Heart right ventricle (tissue), 16 donors: ENCODE results near the gene PRELP. TPM values are rescaled to one million over a fixed set of nuclear protein-coding genes. Genes with fewer than 3 reads are reported as not detected.

Experiments
- ATAC-seq, 8 donors: fragments of 200-7000 bp; cut with Tn5 transposase; one replicate each; pipeline ENCODE4 v1.9.1; 2020; ENCODE audit warnings: mild to moderate bottlenecking in 8 of 8, moderate library complexity in 8 of 8, moderate number of reproducible peaks in 1 of 8
- DNase-seq, 2 donors: peaks; one replicate each; pipeline ENCODE4 v3.0.0-alpha.2; 2020
- H3K27ac ChIP-seq, 10 donors: fragments of 200-600 bp; sonication (generic) in 2 of 10; one replicate each; pipeline versions ENCODE4 v1.5.0 to v1.8.0; 2020 to 2022; ENCODE audit warnings: mild to moderate bottlenecking in 3 of 10
- H3K27me3 ChIP-seq, 7 donors: fragments of 200-600 bp; one replicate each; pipeline ENCODE4 v1.8.0; 2021 to 2022; ENCODE audit warnings: mild to moderate bottlenecking in 2 of 7
- H3K36me3 ChIP-seq, 9 donors: fragments of 200-600 bp; sonication (generic) in 1 of 9; one replicate each; pipeline versions ENCODE4 v1.5.0 to v1.8.0; 2020 to 2022; ENCODE audit warnings: mild to moderate bottlenecking in 2 of 9
- H3K4me1 ChIP-seq, 9 donors: fragments of 200-600 bp; sonication (generic) in 1 of 9; one replicate each; pipeline versions ENCODE4 v1.5.0 to v1.8.0; 2020 to 2022; ENCODE audit warnings: mild to moderate bottlenecking in 4 of 9
- H3K4me3 ChIP-seq, 10 donors: fragments of 200-600 bp; sonication (generic) in 2 of 10; one replicate each; pipeline versions ENCODE4 v1.5.0 to v1.8.0; 2020 to 2022; ENCODE audit warnings: mild to moderate bottlenecking in 7 of 10, moderate library complexity in 2 of 10
- H3K9me3 ChIP-seq, 11 donors: fragments of 200-600 bp in 10 of 11; sonication (generic) in 2 of 11; one replicate each; pipeline versions ENCODE4 v1.5.0 to v1.8.0; 2013 to 2022; ENCODE audit warnings: mild to moderate bottlenecking in 2 of 11, control low read depth in 1 of 11, moderate library complexity in 1 of 11
- WGBS, 2 donors: extraction: QIAGEN DNeasy Blood & Tissue Kit; methylation state at CpG; one replicate each; pipeline ENCODE4 v1.1.7; 2013; ENCODE audit warnings: inconsistent platforms in 1 of 2; 5-methylcytosine and 5-hydroxymethylcytosine counted together
- intact Hi-C, 10 donors: fragments of 100-400 bp; cut with DNase I; formaldehyde crosslinking; loops; one replicate each; pipeline versions ENCODE4 v1.11.1 to v1.14.2; 2022
- polyA plus RNA-seq, 2 donors: library from polyadenylated mRNA; stranded (reverse); fragments of 200-250 nt; gene quantifications; one replicate each; pipeline ENCODE4 v1.2.3, GENCODE V29; 2013
- total RNA-seq, 10 donors: library from RNA; stranded (reverse); fragmentation: NEBNext Ultra II Directional in 3 of 10; extraction: Animal tissue kit (Norgen Biotek cat#: 25700) in 3 of 10; gene quantifications; one replicate each; pipeline versions ENCODE4 v1.2.1 to v1.2.4, GENCODE V29; 2021 to 2023
- TF ChIP-seq, protein P1 (sequence below), 9 donors: fragments of 200-600 bp; sonication (generic) in 2 of 9; IDR thresholded peaks; one replicate each; pipeline versions ENCODE4 v1.5.0 to v1.8.0; 2021 to 2022; ENCODE audit warnings: antibody characterized with exemption in 9 of 9, mild to moderate bottlenecking in 5 of 9, moderate library complexity in 1 of 9
- donor health status: Arrhythmogenic right ventricular cardiomyopathy.
- donor health status: ischemic (EF 13 %, LVEDD 7.1; RV severe dilation, severe dysfunction).
- donor health status: healthy with polysubstance abuse.
- donor health status: DM: no; HTN: yes; CAD: no.
- donor health status: DM: no; HTN: no; CAD: no.
- donor health status: ischemic (EF 25% LVEDD 6.9; RV normal size, moderate dysfunction).
- donor health status: ischemic (EF 25% LVEDD 5.7; RV mildly dilated, moderate dysfunction).
- donor health status: healthy.
- donor health status: DM: yes; HTN: yes; CAD: no.
- donor health status: Ischemic cardiomyopathy.
- donor health status: ischemic (EF 35%, LVEDD 5.7; RV mildly dilated, moderate dysfunction).
- donor health status: nonischemic (EF 11% LVEDD 7.7; RV severe dilation, severe dysfunction).
- donor health status: DM: yes; HTN: yes; CAD: no.
- donor health status: PGD.
- donor health status: ischemic (EF 29% LVEDD 5.4; RV normal size, mild dysfunction).
- donor health status: nonischemic (EF 23%, LVEDD 6.1; RV moderate dilation, normal function).

The PRELP gene
- total and polyA plus RNA-seq, 12 donors: 3.3 to 37.1 (median 14.9) TPM

DNA sequence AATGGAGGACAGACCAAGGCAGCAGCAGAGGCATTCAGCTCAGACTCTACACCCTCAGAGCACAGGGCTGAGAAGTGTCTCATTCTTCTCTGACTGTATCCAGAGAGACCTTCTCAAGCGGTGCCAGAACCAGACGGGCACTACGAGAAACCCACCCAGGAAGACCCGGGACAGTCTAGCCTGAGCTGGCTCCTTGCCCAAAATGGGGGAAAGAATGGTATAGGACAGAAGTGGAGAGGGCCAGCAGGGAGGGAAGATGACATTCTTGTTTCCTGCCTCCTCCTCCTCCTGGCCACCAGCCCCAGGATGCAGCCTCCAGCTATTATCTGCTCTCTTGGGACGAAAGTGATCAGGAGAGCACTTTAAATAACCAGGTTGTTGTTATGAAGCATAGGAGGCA lies 22.6 kb upstream of the PRELP start:
- intact Hi-C loops: no loop called here
- ATAC-seq: no peak
- no peak for DNase-seq
- Histone ChIP-seq H3K36me3 (no peaks in the 10 kb centered on the region), H3K27me3 (peaks cover 0 to 27% (median 4%) of the 10 kb centered on the region in 7 donors), H3K27ac (no peak overlapping the region), H3K9me3 (no peaks in the 10 kb centered on the region), H3K4me1 (peaks cover 0 to 26% (median 6%) of the 10 kb centered on the region in 9 donors), H3K4me3 (no peak overlapping the region)
- TF ChIP-seq, protein P1, sequence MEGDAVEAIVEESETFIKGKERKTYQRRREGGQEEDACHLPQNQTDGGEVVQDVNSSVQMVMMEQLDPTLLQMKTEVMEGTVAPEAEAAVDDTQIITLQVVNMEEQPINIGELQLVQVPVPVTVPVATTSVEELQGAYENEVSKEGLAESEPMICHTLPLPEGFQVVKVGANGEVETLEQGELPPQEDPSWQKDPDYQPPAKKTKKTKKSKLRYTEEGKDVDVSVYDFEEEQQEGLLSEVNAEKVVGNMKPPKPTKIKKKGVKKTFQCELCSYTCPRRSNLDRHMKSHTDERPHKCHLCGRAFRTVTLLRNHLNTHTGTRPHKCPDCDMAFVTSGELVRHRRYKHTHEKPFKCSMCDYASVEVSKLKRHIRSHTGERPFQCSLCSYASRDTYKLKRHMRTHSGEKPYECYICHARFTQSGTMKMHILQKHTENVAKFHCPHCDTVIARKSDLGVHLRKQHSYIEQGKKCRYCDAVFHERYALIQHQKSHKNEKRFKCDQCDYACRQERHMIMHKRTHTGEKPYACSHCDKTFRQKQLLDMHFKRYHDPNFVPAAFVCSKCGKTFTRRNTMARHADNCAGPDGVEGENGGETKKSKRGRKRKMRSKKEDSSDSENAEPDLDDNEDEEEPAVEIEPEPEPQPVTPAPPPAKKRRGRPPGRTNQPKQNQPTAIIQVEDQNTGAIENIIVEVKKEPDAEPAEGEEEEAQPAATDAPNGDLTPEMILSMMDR (IDR thresholded peaks at IDR 0.05): no peak
- WGBS, 2 donors: 50 to 67% methylated on average over 5 of the region's 5 CpGs

DNA sequence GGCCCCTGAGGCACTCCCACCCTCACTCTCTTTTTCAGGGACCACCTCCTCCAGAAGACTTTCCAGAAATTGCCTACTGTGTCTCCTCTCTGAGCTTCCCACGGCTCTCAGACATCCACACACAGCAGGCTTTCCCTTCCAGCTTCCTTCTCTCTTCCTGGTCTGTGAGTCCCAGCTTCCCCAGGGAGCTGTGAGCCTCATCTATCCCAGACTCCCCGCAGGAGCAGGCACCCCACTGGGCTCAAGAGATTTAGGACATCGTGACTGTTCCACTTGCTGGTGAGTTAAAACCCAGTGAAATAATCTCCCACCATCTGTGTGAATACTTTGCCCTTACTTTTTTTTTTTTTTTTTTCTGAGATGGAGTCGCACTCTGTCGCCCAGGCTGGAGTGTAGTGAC lies 22.0 kb upstream of the PRELP start:
- TF ChIP-seq, protein P1 (IDR thresholded peaks at IDR 0.05): no peak
- Histone ChIP-seq H3K27ac (no peak overlapping the region), H3K36me3 (no peaks in the 10 kb centered on the region), H3K9me3 (no peaks in the 10 kb centered on the region), H3K4me3 (no peak overlapping the region), H3K4me1 (peaks cover 0 to 20% (median 3%) of the 10 kb centered on the region in 9 donors), H3K27me3 (peaks cover 0 to 28% (median 4%) of the 10 kb centered on the region in 7 donors)
- ATAC-seq (no peak), DNase-seq (no peak)
- intact Hi-C loops: no loop called here
- 51 to 53% methylated on average over 5 of the region's 5 CpGs for WGBS, 2 donors

DNA sequence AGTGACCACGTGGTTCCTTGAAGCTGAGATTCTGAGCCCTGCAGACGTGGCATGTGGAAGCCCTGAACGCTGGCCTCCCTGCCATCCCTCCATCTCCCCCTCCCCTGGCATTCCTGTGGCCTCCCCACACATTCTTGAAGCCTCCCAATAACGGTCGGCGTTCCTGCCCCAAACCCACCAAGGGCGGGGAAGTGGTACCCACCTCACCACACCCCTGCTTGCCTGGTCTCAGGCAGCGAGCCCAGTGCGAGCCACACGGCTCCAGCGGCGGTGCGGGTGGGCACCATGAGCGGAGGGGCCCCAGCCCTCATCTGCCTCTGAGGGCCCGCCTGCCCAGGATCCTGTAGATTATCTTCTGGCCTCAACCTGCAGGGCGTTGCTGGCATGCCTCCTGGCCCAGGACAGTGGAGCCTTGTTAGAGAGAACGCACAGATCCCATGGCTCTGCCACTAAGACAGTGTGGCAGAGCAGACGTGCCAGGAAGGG lies 20.6 kb upstream of the PRELP start:
- peak in 1 of 8 donors; percentile 17 for ATAC-seq
- WGBS, 2 donors: 90 to 92% methylated on average over 18 of the region's 18 CpGs
- H3K27me3 ChIP-seq: peaks cover 0 to 27% (median 5%) of the 10 kb centered on the region in 7 donors
- peaks cover 0 to 18% (median 3%) of the 10 kb centered on the region in 9 donors for H3K4me1 ChIP-seq
- no peak overlapping the region for H3K27ac ChIP-seq
- H3K36me3 ChIP-seq: no peaks in the 10 kb centered on the region
- intact Hi-C loops: no loop called here
- DNase-seq: no peak
- TF ChIP-seq, protein P1 (IDR thresholded peaks at IDR 0.05): no peak
- no peaks in the 10 kb centered on the region for H3K9me3 ChIP-seq
- H3K4me3 ChIP-seq: no peak overlapping the region

DNA sequence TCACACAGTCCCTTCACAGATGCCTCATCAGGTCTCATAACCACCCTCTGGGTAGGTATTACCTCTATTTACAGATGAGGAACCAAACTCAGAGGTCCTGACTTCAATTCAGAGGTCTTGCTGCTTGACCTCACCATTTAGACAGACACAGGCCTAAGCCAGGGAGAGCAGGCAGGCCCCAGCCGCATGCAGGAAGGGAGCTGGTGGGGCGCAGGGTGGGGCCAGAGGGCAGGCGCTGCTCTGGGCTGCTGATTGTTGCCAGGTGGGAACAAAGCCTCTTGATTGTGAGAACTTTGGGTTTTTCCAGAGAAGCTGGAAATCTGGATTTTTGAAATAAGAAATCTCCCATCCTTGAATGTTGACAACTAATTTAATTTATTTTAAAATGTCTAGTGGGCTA lies 19.9 kb upstream of the PRELP start:
- Histone ChIP-seq H3K4me1 (peaks cover 0 to 13% (median 0%) of the 10 kb centered on the region in 9 donors), H3K36me3 (no peaks in the 10 kb centered on the region), H3K4me3 (no peak overlapping the region), H3K9me3 (no peaks in the 10 kb centered on the region), H3K27ac (no peak overlapping the region), H3K27me3 (peaks cover 0 to 25% (median 5%) of the 10 kb centered on the region in 7 donors)
- DNase-seq: no peak
- ATAC-seq: no peak
- 91 to 98% methylated on average over 3 of the region's 3 CpGs for WGBS, 2 donors
- intact Hi-C loops: no loop called here
- TF ChIP-seq, protein P1 (IDR thresholded peaks at IDR 0.05): no peak
